IPS DF 19.7 (cell line): ENCODE measurements around the gene SRRM2.

Experiments used
- DNase-seq: peaks from one replicate; pipeline ENCODE4 v3.0.0-alpha.2; 2013; ENCODE audit warnings: low read depth, low spot score

Gene SRRM2

DNA sequence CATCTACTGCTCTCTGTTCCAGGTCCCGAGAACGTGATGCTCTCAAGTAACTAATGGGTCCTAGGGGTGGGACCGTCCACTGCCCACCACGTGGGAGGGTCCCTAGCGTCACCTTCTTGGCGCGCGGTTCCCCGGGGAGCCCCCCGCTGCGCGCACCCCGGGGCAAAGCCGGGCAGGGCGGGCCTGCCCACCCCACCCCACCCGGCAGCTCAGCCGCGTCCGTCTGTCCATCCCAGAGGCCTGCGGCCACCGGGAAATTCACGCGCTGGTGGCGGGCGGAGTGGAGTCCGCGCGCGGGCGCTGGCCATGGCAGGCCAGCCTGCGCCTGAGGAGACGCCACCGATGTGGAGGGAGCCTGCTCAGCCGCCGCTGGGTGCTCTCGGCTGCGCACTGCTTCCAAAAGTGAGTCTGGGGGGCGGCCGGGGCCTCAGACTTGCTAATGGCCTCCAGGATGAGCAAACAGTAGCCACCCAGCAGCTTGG, 46.3 kb downstream of the SRRM2 start:
- DNase-seq: no peak

DNA sequence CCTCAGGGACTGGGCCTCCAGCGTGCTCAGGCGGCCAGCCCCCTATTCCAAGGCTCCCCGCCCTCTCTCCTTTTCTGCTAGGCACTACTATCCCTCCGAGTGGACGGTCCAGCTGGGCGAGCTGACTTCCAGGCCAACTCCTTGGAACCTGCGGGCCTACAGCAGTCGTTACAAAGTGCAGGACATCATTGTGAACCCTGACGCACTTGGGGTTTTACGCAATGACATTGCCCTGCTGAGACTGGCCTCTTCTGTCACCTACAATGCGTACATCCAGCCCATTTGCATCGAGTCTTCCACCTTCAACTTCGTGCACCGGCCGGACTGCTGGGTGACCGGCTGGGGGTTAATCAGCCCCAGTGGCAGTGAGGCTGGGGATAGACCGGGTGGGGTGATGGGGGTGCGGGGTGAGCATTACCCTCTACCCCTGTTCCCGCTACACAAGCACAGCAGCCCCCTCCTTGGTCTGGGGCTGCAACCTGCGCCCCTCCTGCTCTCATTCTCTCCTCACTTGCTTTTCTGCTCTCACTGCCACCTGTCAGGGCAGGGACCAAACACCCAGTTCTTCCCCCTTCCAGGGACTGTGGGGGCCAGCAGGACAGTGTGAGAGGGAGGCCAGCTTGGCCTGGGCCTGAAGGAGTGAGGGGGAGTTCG, 46.9 kb downstream of the SRRM2 start:
- DNase-seq: no peak

DNA sequence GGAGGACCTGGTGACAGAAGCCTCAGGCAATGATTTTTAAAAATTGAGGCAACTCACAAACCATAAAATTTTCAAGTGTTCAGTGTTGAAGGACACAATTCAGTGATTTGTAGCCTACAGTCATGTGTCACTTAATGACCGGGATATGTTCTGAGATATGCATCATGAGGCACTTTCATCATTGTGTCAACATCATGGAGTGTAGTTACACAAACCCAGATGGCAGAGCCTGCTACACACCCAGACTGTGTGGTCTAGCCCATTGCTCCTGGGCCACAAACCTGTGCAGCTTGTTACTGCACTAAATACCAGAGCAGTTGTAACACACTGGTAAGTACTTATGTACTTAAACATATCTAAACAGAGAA, 47.4 kb downstream of the SRRM2 start:
- DNase-seq: no peak

DNA sequence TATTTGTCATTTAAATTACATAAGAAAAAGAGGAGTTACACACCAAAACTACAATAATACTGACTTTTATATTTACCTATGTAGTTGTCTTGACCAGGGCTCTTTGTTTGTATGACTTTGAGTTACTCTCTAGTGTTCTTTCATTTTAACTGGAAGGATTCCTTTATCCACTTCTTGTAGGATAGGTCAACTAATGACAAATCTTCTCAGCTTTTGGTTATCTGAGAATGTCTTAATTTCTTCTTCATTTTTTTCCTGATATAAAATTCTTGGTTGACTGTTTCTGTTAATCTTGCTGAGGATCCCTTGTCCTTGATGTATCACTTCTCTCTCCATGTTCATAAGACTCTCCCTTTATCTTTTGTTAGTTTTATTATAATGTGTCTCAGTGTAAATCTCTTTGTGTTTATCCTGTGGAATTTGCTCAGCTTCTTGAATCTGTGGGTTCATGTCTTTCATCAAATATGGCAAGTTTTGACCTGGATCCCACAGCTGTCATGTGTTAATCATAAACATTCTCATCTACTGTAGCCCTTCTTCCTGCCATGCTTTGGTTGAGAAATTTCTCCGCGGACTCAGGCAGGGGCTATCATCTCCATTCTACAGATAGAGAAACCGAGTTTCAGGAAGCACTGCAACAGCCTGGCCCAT, 51.2 kb downstream of the SRRM2 start:
- no peak for DNase-seq

DNA sequence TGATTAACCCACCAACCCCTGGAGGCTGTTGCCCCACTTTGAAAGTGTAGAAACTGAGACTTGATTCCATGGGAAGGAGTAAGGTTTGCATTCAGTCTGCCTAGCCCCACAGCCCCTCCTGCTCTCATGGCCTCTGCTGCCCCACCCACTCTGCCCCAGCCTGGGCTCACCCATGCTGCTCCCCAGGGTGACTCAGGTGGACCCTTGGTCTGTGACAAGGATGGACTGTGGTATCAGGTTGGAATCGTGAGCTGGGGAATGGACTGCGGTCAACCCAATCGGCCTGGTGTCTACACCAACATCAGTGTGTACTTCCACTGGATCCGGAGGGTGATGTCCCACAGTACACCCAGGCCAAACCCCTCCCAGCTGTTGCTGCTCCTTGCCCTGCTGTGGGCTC, 52.3 kb downstream of the SRRM2 start:
- DNase-seq: no peak

DNA sequence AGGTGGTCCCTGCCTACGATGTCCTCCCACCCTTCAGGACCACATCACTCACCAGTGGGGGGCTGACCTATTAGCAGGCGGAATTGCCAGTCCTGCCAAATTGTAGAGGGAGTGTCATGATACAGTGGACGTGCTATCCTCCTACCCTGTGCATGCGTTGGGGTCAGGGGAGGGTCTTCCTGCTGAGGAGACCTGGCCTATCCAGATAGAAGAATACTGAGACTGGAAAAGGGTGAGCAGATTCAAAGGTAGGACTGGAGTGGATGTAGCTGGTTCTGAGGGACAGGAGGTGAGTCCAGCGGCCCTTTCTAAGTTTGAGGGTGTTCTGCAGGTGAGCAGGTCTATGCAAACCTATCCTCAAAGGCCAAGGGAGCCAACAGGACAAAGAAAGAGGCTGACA, 53.8 kb downstream of the SRRM2 start:
- no peak for DNase-seq

DNA sequence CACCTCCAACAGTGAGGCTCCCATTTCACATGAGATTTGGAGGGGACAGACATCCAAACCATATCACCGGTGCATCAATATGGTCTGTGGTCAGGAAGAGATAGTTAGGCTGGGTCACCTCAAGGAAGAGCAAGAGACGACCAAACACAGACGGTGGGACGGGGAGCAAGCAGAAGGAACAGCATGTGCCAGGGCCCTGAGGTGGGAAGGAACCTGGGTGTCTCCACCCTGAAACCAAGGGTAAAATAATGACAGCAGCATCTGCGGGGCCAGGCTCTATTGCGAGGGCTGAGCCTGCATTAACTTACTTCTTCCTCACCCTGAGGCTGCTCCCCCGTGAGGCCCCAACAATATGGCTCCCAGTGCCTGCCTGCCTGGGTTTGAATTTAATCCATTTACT, 55.7 kb downstream of the SRRM2 start:
- no peak for DNase-seq

DNA sequence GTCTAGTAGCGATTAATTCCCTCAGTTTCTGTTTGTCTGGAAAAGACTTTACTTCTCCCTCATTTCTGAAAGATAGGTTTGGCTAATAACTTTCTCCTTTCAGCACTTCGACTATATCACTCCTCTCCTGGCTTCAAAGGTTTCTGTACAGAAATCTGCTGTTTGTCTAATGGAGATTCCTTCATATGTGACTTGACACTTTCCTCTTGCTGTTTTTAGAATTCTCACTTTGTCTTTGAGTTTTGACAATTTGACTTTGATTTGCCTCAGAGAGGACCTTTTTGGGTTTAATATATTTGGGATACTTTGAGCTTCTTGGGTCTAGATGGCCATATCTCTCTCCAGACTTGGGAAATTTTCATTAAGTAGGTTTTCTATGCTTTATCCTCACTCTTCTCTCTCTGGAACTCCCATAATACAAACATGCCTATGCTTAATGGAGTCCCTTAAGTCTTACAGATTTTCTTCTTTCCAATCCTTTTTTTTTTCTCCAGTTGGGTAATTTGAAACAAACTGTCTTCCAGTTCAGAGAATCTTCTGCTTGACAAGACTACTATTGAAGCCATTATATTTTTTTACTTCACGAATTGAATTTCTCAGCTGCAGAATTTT, 56.8 kb downstream of the SRRM2 start:
- no peak for DNase-seq

DNA sequence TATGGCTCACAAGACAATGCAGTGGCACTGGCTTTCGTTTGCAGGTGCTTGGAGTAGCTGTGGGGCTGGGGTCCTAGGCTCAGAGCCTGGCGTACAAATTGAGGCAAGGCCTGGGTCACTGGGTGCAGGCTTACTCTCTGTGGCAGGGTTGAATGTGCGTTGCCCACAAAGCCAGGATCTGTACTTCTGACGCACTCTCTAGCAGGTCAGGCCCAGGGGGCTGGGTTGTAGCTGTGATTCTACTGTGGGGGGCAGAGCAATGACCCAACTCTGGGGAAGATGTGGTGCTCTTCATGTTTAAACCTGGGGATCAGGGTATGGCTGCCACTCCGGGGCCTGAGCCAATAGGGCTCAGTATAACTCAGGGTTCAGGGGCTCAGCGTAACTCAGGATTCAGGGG, 58.2 kb downstream of the SRRM2 start:
- DNase-seq: no peak

DNA sequence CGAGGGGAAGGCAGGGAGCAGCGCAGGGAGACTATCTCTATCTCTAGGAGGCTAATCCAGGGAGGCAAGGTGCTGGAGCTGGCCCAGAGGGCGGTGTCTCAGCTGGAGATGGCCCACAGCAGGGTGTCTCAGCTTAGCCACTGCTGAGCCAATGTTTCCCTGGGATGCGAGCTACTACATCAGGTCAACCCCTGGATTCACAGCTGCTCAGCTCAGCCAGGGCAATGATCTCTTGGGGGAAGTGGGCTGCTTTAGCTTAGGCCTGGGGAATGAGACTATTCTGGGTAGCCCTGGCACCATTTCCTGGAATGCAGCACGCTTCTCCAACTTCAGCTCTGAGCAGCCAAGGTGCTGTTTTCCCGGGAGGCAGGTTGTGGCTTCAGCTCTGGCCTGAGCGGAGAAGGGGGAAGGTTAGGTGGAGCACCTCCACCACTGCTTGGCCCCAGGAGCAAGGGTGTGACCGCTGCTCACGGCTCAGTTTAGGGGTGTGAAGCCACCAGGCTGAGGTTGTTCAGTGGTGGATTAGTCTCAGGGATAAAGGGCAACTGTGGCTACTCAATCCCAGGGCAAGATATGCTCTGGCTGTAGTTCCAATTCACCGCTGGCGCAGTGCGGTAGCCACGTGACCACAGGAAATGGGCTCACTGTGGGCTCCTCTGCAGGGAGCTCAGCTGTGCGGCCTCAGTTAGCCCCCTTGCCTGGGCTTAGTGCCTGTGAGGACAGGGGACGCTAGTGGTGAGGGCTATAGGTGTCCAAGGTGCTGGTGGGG, 59.4 kb downstream of the SRRM2 start:
- no peak for DNase-seq

DNA sequence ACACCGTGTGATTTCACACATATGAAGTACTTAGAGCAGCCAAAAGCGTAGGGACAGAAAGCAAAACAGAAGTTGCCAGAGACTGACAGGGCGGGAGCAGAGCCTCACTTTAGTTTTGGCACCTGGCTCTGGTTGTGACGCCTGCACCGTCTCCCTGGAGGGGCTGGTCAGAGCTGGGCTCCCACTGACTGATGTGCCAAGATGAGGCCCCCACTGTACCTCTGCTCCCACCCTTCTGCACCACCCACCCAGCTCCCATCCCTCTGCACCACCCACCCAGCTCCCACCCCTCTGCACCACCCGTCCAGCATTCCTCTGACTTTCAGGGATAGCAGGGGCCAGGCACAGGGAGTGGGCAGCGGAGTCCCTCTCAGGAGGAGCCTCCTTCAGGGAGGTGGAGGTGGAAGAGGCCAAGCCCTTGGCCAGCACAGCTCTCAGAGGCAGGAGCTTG, 61.4 kb downstream of the SRRM2 start:
- no peak for DNase-seq

DNA sequence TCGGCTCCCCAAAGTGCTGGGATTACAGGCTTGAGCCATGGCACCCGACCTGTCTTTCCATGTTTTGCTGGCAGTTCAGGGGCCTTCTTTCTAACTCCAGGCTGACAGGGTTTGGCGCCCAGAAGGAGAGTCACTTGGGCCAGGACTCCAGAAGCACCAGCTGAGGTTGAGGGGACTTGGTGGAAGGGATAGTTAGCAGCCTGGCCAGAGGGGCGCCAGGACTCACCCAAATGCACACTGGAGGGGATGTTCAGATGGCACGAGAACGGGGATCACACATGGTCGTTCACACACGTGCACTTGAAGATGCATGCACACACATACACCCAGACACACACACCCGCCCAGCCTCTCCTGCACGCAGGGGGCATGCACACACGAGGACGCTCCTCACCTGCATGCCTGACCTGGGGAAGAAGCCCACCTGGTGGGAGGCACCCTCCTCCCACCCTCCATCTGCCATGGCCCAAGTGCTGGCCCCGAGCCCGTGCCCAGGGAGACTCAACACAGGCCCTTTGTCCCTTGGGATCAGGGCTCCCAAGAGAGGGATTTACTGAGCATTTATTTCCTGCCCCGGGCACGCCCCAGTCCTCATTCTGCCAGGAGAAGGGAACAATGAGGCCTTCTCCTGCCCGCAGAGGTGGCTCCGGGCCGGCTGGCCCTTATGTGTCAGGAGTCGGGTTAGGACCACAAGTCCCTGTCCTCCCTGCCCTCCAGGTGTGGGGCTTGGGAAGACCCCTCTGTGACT, 62.3 kb downstream of the SRRM2 start:
- DNase-seq: no peak

DNA sequence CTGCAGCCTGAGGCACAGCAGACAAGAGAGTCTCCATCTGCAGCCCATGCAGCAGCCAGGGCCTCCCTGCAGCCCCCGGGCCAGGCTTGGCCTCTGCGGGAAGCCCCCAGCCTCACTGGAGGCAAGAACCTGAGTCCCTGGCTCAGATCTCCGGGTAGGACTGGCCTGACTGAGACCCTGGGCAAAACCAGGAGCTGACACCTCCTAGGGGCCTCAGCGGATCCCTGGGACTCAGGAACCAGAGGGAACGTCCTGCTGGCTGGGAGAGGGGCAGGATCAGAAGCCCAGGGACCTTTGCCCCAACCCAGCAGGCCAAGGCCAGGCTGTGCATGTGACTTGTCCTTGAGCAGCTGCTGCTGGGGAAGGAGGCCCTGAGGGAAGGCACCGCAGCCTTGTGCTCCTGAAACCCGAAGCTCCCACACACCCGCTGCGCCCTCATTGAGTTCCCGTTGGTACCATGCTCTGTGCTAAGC, 62.9 kb downstream of the SRRM2 start:
- no peak for DNase-seq

DNA sequence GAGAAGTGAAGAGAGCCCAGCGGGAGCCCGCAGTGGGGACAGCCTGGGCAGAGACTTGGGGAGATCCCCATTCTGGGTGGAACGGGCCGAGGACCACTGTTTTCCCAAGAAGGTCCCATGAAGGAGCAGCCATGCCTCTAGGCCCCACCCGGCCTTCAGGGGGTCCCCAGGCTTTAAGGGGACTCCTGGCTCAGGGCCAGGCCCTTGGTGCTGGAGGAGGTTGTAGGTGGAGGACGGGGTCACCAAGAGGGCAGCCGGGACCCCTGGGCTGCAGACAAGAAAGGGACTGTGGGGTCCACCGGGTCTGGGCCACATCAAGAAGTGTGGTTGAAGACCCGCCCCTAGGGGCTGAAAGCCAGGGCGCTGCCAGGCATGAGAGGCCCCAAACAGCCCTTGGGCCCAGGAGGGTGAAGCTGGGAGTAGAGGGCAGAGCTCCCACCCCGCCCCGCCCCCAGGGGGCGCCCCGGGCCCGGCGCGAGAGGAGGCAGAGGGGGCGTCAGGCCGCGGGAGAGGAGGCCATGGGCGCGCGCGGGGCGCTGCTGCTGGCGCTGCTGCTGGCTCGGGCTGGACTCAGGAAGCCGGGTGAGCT, 64.4 kb downstream of the SRRM2 start, which contains the start of gene PRSS21:
Gene PRSS21 (plus strand): TSS at position 487 of the 589 bp plus-strand sequence. CDS start 32 bp downstream, at position 519.
- no peak for DNase-seq

DNA sequence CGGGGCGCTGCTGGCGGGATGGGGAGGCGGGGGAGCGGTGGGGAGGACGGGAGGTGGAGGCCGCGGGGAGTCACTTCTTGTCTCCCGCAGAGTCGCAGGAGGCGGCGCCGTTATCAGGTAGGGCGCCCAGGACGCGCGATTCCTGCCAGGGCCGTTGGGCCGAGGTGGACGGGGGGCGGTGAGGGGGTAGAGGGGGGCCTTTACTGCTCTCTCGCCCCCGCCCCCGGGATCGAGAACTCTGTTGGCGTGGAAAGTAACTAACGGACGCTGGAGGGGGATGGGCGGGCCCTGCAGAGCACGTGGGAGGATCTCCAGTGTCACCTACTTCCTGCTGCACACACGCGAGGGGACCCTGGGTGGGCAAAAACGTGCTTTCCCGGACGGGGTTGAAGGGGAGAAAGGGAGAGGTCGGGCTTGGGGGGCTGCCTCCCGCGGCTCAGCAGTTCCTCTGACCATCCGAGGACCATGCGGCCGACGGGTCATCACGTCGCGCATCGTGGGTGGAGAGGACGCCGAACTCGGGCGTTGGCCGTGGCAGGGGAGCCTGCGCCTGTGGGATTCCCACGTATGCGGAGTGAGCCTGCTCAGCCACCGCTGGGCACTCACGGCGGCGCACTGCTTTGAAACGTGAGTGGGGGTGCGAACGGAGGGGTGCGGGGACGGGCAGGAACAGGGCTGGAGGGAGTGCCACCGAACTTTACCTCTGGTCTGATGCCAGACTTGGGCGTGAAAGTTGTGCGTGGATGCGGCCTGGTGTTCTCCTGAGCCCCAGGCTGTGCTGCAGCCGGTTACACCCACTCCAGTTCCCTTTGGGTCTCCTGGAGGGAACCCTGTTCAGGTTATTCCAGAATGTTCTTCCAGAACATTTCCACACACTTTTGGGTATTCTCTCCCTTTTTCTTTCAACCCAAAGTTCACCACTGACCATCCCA, 65.2 kb downstream of the SRRM2 start:
- no peak for DNase-seq

DNA sequence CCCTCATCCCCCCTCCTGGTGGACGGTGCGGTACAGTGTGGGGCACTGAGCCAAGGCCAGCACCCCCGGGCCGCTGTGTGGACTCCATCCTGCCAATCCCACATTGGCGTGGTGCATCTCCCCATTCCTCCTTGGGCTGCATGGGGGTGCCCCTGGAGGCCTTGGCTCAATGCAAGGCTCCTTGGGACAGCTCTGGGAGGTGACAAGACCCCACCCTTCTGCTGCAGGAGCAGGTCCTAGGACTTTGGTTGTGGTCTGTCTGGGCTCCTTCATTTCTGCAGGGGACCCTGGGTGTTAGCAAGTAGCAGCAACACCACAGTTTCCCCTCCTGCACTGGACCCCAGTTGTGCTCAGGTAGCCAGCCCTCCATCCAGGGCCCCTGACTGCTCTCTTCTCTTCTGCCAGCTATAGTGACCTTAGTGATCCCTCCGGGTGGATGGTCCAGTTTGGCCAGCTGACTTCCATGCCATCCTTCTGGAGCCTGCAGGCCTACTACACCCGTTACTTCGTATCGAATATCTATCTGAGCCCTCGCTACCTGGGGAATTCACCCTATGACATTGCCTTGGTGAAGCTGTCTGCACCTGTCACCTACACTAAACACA, 65.9 kb downstream of the SRRM2 start:
- DNase-seq: no peak

DNA sequence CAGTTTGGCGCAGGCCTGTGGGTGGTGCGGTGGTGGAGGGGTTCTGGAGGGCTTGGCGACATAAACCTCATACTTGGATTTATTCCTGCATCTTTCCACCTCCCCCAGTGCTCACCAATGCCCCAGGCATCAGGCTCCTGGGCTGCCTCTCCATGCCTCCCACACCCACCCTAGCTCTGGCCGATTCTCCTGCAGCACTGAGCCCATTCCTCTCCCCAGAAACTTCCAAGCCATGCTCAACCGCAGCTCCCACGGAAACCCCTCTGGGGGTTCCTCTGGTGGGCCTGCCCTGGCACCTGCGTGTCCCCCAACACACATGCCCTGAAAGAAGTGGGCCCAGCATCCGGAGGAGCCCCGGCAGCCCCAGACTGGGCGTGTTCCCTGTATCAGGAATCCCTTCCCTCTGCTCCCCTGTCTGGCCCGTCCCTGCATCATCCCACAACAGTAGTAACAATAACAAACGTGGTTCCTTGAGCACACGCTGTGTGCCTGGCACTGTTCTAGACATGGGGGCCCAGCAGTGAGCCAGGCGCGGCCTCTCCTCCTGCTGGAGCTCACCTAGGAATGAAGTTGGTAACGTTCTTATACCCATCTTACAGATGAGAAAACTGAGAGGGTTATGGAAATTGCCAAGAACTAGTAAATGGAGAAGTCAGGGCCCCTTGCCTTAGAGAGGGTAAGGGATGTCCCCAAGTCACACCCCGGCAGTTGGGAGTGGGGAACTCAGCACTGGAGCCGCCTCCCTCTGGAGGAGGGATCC, 66.9 kb downstream of the SRRM2 start:
- no peak for DNase-seq

DNA sequence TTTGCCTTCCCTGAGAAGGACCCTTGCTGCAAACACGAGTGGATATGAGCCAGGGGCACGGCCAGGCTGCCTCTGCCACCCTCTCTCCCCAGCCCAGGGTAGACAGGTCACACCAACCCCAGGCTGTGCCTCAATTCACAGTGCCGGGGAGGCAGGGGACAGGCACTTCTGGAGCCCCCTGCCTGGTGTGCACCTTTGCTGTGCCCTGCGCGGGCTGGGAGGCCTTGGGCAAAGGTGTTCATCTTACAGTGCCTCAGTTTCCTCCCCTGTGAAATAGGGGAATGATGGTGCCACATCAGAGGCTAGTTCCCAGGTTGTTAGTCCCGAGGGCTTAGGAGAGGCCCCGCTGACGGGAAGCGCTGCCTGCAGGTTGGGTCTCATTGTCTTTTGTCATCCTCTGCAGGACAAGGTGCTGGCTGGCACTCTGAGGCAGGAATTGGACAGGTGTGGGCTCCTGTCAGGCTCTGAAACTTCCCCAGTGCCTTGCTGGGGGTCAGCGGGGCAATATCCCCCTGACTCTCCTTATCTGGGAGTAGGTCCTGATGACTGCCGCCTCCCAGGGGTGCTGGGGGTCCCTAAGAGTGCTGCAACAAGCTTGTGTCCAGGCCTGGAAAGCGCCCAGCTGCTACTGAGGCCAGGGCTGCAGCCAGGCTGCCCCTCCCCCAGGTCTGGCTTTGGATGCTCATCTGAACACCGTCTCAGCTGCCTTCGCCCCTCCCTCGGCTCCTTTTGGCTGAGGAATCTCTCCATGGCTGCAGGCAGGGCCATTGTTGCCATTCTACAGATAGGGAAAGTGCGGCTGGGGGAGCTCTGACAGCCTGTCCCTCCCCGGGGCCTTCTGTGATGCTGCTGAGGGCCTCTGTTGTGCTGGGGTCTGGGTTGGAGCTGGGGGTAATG, 67.7 kb downstream of the SRRM2 start:
- no peak for DNase-seq
